HG03457 (cell line): ENCODE data around the gene NFIX.

ENCODE experiments used
- ATAC-seq: cut with Tn5 transposase; IDR thresholded peaks from one replicate; pipeline ENCODE4 v1.9.1; 2021; ENCODE audit warnings: moderate number of reproducible peaks; ENCODE audit not compliant: unreplicated experiment

The NFIX gene

GRCh38 chr19:13006431-13007281 lies 11.4 kb downstream of the NFIX start:
- no peak for ATAC-seq

- no peak for ATAC-seq
These were observed 12.2 kb downstream of the NFIX start for GRCh38 chr19:13007292-13008045.

DNA sequence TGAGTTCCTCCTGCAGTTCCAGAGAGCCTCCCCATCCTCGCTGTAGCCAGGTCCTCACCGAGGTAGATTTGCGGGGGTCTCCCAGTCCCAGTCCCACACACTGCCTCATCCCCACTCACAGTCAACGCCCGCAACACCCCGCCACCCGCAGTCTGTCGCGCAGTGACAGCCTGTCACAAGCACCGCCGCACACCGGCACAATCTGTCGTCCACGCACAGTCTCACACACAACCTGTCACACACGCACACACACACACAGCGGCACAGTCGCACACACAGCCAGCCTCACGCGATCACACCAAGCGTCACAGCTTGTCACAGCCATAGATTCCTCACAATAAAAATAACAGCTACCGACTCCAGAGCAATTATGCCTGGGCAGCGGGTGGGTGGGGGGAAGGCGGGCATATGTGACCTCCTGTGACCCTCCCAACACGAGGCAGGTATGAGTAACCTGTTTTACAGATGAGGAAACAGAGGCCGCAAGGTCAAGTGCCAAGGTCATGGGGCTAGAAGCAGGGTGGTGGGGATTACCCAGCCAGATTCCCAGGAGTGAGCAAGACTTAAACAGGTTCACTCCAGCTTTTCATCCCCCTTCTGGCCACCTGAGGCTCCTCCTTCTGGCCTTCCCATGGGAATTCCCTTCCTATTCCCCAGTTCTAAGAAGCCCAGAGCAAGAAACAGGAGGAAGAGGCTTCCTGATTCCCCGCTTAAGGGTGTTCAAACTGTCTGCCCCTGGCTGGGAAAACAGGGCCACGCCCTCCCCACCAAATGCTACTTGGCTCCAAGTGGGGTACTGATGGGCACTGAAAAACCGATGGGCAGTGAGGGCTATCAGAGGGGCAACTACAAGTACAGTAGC lies 13.9 kb downstream of the NFIX start:
- ATAC-seq, result no peak

GRCh38 chr19:13010038-13010991 lies 15.0 kb downstream of the NFIX start:
- ATAC-seq, result no peak

DNA sequence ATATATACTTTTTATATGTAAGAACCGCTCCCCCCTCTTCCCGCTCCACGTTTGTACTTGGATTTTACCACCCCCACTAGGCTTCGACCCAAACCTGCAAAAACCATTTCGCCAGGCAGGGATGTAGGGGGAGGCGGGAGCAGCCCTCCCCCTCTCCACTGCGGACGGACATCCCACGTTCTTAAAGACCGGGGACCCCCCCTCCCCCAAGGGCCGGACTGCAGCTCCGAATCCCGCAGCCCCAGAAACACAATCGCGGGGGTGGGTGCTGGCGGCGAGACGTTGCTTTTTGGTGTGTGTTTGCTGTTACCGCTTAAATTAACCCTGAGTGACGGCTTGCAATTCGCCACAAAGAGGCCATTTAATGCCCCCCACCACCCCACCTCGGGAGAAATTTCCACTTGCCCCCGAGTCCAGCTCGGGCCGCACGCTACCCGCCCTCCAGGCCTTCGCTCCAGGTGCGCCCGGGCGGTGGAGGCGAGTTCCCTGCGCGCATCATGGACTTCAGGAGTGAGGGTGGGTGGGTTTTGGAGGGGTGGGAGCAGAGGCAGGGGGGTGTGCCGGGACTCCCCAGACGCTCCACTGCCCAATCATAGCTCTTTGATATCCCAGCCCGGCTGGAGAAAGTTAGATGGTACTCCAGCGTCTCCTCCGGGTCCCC lies 15.8 kb downstream of the NFIX start:
- no peak for ATAC-seq

- ATAC-seq, result no peak
These were observed 16.5 kb downstream of the NFIX start for GRCh38 chr19:13011653-13012389.

GRCh38 chr19:13012390-13012689 lies 17.1 kb downstream of the NFIX start:
- no peak for ATAC-seq

DNA sequence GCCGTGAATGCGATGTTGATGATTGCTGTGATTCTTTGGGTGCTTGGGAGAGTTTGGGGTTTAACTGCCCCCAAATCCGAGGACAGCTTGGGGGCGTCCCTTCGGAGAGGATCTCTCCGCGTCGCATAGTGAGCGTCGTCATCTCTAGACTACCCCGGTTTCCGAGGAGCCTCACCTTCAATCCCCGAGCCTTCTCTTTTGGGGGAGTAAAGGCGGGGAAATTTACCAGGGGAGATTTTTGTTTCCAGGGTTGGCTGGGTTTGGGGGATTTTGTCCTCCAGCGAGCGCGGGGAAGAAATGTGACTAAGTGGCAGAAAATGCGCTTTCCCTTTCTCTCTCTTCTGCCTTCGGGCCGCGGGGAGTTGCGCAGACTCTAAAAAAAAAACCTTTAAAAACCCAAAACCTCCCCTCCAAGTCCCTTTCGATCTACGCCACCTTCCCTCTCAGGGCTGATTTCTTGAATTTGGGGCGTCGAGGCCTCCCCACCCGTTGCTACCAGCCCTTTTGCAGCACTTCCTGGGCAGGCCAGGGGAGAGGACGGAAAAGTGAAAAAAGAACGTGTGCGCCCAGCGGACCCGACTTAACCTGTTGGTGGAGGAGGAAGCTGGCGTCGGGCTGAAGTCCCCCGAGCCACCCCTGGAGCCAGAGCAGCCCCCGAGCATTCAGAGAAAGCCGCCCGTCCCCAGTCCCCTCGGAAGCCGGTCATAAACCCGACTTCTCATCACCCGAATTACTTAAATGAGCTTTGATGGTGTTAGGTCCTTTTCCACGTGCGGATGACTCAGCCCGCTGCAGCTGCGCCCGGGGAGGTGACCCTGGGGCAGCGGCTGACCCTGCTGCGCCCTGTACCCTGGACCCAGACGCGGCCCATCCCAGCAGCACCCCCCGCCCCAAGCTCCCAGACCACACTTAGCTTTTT lies 17.7 kb downstream of the NFIX start:
- ATAC-seq, result no peak

GRCh38 chr19:13013649-13014048 lies 18.4 kb downstream of the NFIX start:
- no peak for ATAC-seq

- no peak for ATAC-seq
These were observed 19.0 kb downstream of the NFIX start for GRCh38 chr19:13014101-13014920.

DNA sequence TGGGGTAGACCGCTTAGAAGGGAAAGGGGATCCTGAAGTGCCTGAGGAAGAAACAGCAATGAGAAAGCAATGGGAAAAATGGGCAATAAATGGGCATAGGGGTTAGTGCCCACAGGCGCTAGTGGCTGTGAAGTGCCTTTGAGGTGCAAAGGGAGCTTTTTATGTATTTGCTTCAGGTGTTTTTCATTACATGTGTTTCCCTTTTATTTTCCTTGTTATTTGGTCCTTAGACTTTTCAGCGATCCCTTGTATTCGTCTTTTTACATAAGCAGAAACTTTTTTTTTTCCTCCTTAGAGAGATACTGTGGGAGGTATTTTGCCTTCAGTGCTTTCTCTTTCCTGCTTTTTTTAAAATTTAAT lies 19.6 kb downstream of the NFIX start:
- ATAC-seq, result no peak

DNA sequence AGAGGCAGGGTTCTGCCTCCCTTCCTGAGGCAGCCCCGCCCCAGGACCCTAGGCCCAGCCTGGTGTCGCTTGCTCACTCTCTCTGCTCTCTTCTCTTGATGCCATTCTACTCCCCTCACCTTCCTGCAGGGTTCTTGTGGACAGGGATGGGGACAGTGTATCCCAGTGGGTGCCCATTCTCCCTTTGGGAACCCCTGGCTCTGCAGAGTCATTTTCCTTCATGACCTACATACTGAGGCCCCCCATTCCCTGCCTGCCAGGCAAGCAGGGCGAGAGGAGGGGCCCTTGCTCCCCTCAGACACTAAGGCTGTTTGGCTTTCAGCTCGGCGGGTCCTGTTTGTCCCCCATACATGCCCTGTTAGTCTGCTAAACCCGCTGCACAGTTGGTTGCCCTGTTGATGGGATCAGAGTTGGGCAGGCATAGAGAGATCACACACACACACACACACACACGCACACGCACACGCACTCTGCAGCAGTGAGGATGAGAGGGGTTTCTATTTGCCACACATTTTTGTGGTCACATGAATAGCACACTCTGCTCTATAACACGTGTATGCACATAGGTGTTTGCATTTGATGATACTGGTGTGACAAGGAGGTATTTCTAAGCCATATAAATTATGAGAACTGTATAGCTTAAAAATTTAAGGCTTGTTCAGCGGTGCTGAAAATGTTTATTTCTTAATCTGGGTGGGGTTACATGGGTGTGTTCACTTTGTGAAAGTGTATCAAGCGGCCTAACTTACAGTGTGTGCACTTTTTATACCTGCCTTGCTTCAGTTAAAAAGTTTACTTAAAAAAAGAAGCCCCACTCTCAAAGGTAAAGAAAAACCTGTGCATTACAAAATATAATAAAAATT lies 20.3 kb downstream of the NFIX start:
- ATAC-seq, result no peak

GRCh38 chr19:13016245-13016627 lies 21.0 kb downstream of the NFIX start:
- ATAC-seq, result no peak

GRCh38 chr19:13016628-13017305 lies 21.5 kb downstream of the NFIX start:
- ATAC-seq, result no peak

GRCh38 chr19:13017306-13018034 lies 22.2 kb downstream of the NFIX start:
- no peak for ATAC-seq
